HG03139 (cell line): Measurements from ENCODE around the gene PRKAR1A.
"Not testable (repeated sequence)": the region's sequence is repeated elsewhere in the genome, so short reads cannot be mapped to it uniquely, and the experiment has no call there.

ENCODE experiments used
- ATAC-seq: cut with Tn5 transposase; IDR thresholded peaks from one replicate; pipeline ENCODE4 v1.9.1; 2021; ENCODE audit not compliant: unreplicated experiment

The PRKAR1A gene

DNA sequence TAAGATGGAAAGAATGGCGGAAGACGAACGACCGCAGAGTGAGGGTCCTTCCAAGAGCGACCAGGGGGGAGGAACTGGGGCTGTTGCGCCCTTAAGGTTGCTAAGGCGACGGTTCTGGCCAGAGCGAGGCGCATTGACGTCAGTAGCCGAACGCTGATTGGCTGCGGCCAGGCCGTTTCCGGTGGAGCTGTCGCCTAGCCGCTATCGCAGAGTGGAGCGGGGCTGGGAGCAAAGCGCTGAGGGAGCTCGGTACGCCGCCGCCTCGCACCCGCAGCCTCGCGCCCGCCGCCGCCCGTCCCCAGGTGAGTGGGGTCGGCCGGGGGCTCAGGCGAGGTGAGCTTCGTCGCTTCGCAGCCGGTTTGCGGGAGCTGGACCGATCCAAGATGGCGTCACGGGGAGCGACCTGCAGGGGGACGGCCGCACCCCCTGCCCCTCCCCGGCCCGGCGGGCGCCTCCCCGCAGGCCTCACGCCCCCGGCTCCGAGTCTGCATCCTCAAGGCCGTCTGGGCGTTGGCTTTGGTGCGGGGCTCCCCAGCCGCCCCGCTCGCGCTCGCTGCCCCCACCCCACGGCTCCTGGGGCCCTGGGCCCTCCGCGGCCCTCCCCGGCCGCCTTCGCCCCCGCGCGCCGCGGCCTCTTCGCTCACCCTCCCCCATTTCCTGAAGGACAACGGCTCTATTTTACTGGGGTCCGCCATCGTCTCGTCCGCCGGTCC is at the start of gene PRKAR1A:
PRKAR1A (plus strand) TSS at position 184 of the 713 bp plus-strand sequence. CDS start 2,970 bp downstream, outside the sequence.
- peak; percentile 80 for ATAC-seq

DNA sequence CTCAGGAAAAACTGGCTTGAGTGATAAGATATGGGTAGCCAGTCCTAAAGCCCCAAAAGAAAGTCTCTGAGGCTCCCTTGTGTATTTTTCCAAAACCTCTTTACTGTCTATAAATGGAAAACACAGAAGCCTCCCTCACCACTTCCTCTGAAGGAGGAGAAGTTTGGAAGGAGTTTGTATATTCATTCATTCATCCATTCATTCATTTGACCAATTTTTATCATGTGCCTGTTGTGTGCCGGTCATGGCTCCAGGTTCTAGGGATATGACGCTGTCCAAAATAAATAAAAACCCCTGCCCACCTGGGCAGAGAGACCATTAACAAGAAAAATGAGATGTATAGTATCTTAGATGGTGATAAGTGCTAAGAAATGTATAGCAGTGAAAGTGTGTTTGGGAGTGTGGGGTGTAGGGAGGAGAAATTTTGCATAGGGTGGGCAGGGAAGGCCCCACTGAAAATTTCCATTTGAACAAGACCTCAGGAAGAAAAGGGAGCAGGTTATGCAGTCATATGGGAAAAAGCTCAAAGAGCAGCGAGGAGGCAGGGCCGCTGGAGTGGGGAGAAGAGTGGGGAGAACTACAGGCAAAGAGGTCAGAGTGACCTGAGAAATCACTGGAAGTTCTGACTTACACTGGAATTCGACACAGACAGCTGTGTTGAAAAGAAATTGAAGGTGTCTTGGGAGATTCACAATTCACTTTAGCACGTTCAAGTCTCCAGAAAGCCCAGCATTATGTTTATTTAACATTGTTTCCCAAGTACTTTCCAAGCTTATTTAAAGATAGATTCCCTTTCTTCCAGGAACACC is 48.8 kb upstream of the PRKAR1A start:
- no peak for ATAC-seq

DNA sequence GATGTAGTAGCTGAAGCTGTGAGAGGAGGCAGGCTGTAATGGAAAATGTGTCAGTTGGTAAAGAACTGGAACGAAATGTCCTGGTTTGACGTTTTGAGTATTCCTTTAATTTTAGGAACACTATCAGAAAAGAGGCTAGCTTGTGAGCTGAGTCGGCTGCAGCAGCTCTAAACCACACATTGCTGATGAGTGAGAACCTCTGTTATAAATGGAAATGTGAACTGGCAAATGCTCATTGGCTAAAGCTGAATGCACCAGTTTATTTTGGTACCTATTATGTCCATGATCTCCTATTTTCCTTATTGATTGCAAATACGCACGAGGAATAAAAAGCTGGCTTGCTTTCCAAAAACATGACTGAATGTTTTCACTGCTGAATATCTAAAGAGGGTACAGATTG is 43.9 kb upstream of the PRKAR1A start:
- ATAC-seq = no peak

DNA sequence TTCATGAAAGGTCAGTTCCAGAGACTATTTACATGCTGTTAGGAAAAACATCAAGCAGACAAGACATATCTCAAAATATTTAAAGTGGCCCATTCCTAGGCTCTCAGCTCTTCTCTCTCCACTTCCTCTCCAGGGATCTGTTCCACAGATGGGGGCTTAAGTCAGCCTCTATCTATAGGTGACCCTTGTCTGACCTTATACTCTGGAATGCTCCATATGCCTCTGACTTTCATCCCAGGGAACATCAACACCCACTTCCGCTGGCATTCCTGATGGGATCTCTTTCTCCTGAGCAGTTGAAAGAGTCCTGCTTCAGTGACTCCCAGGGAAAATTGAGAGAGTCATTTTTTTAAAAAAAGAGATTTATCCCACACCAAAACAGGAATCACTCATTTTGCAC is 43.4 kb upstream of the PRKAR1A start:
- ATAC-seq = no peak

DNA sequence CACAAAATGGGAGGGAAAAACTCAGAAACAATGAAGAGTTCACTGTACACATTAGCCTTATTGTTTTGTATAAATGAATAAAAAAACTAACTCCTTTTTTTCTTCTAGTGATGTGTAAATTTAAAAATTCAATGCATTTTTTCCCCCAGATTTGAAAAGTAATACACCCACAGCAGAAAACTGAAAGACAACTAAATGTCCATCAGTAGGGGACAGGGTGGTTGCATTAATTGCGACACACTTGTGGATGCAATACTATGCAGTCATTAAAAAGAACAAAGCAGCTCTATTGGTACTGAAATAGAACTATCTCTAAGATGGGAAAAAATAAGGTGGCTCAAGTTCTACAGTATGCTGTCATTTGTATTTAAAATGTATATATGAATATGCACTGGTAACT is 41.3 kb upstream of the PRKAR1A start:
- ATAC-seq = no peak

DNA sequence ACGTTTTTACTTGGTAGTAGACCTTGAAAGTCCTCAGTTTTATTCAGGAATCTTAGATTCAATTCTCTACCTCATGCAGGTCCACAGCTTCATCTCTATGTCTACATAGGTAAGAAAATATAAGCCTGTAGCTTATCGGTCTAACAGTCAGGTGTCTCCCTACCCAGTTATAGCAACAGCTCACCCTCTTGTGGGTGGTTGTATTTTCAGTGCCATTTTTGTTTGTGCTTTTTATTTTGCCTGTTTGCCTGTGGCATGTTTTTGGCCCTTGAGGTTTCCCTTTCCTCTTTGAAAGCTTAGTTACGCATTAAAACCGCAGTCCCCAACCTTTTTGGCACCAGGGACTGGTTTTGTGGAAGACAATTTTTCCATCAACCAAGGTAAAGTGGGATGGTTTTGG is 31.3 kb upstream of the PRKAR1A start:
- ATAC-seq = no peak

DNA sequence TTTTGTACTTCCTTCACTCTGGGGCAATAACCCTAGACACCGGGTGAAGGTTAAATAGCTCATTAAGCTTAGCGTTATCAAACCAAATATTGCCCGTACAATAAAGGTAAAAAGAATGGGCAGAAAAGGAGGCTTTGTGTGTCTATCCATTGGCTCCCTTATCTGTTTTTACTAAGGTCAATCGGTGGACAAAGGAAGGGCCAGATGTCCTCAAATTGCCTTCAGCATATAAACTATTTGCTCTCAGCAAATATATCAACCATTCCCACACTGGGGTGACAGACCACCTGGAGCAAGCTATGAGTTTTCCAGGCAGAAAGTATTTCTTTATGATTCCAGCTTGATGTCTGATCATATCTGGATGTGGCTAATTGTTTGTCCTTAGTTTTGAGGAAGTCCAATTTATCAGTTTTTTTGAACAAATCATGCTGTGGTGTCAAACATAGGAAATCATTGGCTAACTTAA is 29.6 kb upstream of the PRKAR1A start:
- ATAC-seq = no peak

DNA sequence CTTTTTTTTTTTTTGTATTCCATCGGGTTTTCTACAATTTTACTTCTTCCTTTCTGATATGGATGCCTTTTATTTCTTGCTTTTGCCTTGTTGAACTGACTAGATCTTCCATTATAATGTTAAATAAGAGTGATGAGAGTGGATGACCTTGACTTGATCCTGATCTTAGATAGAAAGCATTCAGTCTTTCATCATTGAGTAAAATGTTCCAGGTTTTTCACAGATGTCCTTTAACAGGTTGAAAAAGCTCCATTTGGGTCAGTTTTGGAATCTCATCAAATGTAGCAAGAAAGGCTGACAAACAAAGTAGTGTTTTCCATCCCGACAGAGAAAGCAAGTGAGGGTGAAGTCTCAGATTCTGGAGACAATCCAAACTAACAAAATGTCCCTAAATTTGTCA is 27.8 kb upstream of the PRKAR1A start:
- ATAC-seq = no peak

DNA sequence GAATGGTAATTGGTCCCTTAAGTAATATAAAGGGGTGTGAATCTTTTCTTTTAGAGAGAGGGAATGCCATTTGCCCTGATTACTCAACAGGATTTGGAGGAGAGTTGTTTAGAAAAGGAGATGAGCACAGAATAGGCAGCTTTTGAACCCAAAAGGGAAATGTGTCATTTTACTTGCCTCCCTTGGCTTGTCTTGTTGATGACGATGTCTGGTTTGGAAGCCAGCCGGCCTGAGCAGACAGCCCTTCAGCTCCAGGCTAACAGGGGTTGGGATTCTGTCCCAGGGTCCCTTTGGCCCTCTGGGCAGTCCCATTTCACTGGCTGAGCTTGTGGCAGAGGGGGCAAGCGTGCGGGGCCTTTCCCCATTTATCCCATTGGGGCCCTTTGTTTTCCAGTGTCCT is 22.3 kb upstream of the PRKAR1A start:
- ATAC-seq = no peak

DNA sequence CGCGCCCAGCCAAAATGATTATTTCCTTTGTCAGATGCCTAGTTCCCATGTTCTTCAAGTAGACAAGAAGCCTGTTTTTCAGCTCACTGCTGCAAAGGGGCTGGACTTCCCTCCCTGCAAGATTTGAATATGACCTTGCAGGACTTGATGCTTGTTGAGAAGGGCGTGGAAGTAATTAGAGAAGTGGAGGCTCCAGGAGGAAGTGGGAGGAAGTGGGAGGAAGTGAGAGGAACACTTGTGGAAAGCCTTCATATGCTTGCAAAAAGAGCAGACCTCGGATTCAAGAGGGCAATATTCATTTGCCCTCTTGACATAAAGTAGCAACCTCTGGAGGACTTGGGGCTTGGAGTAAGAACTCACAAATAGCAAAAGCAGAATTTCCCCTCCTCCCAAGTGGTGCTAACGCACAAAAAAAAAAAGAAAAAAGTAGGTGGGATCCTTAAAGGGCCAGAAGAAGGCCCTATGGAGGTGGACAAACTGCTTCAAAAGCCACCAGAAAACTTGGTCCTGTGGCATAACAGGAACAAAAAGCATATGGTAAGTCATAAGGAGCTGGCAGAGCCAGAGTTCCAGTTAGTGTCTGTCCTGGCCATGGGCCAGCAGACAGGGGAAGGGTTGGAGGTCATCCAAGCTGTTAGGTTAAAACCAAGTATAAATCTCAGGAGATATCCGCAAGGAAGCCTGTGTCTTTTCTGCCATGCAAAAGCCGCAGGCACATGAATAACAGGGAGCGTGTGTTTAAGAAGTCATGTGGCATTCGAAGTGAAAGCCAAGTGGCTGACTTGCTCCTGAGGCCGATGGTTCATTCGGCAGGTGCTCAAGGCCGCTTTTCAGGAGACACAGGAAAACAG is 20.6 kb upstream of the PRKAR1A start:
- ATAC-seq = no peak

DNA sequence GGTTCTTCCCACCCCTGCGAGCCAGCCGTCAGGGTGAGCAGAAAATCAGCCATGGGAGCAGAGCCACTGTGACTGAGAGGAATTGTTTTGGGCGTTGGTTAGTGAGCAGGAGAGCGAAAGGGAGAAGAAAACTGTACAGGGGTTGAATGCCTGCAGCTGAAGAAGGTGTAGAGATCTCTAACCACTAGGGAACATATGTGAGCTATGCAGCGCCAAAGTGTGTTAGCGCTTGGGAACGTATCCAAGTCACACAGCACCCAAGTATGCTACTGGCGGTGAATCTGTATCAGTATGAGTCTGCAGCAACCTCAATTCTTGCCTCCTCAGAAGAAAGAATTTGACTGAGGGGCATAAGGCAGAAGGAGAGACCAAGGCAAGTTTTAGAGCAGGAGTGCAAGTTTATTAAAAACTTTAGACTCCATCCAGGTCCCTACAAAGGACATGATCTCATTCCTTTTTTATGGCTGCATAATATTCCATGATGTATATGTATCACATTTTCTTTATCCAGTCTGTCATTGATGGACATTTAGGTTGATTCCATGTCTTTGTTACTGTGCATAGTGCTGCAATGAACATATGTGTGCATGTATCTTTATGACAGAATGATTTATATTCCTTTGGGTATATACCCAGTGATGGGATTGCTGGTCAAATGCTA is 19.7 kb upstream of the PRKAR1A start:
- ATAC-seq = not testable (repeated sequence)

DNA sequence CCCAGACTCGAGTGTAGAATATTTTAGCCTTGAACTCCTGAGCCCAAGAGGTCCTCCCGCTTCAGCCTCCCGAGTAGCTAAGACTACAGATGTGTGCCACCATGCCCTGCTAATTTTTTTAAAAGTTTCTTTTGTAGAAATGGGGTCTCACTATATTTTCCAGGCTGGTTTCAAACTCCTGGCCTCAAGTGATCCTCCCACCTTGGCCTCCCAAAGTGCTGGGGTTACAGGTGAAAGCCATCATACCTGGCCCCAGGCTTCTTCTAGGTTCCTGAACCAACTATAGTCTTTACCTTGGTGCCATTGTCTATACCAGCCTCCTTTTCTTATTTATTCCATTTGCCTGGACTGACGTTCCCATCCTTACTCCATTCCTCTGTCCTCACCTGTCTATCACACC is 17.1 kb upstream of the PRKAR1A start:
- ATAC-seq = no peak

DNA sequence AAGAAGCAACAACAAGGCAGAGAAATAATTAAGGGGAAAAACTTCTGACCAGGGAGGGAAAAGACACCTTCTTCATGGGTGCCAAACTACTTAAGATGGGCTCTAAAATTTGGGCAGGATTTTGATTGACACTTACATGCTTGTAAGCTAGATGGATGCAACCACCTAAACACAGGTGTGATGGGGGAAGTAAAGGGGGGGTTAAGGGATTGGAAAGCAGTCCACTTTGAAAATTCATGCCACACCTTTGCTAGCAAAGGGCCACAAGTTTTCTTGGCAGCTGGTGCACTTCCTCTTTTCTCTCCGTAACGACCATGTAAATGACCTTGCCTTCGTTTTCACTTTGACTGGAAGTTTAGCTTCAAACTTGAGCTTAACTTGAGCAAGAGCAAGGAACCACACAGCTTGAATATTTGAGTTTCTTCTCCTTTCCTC is 14.3 kb upstream of the PRKAR1A start:
- peak; percentile 84 for ATAC-seq

DNA sequence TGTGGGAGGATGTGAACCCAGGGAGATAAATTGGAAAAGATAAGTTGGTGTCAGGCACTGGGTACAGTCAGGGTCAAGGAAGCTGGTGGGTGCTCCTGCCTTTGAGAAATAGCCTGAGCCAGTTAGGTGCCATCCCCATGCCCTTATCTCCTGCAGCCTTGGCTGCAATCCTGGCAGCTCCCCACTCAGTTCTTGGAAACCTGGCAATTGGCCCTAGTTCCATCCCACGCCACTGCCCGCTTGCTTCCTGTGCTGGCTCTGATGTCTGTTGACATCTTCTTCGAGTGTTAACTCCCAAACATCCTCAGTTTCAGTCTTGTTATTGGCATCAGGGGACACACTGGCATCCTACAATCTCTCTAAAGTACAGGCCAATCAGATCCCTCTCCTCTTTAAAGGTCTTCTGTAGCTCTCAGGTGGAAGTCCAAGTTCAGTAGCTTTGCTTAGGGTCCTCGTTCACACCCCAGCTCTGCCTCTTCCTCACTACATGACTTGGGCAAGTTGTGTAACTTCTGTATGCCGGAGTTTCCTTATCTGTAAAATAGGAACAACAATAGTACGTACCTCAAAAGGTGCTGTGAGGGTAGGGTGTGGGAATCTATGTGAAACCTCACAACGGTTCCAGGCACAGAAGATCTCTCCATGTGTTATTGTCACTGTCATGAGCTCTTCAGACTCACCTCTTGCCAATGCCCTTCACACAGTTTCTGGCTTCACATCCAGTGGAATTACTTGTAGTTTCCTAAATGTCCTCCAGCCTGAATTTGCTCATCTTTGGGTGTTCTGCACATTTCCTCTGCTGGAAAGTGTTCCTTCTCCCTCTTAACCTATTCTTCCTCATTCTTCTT is 13.5 kb upstream of the PRKAR1A start:
- peak; percentile 29 for ATAC-seq

DNA sequence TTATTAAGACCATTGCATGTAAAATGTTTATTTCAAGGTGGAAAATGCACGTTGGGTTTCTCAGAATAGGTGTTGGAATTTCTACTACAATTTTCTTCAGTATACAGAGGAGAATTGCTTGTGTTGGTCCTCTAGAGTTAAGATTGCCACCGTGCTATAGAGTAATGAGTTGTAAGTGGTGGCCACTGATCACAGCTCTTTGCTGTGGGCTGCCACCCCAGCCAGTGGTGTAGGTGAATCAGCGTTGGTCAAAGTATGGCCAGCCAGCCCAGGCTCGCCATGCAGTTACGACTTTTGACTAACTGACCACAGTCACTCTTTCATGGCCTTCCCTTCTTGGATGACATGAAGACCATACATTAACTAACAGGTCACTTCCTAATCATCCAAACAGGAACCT is 12.6 kb upstream of the PRKAR1A start:
- ATAC-seq = no peak

DNA sequence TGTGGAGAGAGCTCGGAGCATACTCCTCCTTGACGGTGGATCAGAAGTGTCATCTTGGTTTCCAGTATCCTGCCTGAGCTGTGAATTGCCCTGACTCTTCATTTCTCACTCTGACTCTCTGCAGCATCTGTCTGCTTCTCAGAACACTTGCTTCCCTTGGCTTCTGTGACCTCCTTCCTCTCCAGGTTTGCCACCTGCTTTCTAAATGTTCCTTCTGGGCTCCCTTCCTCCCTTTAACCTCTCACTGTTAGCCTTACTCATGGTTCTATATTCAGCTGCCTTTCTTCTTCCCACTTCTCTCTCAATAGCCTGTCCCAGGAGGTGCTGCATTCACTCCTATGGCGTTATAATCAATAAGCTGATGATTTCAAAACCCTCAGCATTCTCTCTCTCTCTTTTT is 11.2 kb upstream of the PRKAR1A start:
- no peak for ATAC-seq

DNA sequence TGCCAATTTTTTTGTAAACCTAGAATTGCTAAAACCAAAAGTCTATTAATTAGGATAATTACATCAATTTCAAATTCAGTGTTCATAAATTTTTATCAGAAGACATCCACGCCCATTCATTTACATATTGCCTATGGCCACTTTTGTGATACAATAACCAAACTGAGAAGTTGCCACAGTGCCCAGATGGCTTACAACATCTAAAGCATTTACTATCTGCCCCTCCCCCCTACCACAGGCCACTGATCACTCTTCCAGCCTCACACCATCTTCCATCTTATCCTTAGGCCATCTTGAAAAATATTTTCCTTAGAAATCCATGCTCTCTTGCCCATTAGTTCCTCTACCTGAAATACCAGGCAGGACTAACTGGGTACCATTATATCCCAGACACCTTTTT is 6.3 kb upstream of the PRKAR1A start:
- no peak for ATAC-seq

DNA sequence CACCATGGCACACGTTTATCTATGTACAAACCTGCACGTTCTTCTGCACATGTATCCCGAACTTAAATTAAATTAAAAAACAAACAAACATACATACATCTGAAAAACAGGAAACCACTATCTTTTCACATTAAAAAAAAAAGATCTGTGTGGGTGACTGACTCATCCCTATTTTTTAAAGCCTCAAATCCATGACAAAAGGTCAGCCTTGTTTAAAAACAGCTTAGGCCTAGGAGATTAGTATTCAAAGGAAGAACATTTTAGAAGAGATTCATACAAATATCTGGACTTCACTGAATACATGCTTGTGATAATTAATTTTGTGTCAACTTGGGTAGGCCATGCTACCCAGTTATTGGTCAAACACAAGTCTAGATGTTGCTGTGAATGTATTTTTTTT is 4.7 kb upstream of the PRKAR1A start:
- ATAC-seq = no peak

DNA sequence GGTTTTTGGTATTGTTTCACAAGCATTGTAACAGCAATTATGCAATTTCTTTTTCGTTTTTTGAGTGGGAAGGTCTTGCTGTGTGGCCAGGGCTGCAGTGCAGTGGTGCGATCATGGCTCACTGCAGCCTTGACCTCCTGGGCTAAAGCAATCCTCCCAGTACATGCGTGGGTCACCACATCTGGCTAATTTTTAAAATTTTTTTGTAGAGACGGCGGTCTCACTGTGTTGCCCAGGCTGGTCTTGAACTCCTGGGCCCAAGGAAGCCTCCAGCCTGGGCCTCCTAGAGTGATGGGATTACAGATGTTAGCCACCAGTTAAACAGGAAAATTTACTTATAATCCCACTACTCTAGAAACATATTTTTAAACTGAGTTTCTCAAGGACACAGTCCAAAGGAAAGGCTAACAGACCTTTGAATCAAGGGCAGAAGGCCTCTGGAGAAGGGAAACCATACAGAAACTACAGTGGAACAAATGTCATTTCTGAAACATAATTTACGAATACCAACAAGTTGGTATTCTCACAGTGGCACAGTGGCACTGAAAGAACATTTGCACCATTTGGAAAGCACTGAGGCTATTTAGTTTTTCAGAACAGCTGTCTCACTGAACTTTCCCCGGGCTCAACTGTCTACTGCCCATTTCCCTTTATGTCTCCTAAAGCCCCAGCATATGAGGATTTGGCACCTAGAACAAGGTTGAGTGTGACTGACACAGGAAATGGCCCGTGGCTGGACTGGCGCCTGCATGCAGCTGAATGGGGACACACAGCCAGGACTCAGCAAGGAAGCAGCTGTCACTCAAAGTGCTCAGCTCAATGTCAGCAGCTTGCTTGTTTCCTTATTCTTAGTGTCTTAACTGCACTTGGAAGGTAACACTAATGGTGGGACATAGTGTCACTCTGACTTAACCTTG is 2.8 kb upstream of the PRKAR1A start:
- ATAC-seq = no peak
